Measurements from ENCODE around the gene SLC34A1.

Gene SLC34A1

DNA sequence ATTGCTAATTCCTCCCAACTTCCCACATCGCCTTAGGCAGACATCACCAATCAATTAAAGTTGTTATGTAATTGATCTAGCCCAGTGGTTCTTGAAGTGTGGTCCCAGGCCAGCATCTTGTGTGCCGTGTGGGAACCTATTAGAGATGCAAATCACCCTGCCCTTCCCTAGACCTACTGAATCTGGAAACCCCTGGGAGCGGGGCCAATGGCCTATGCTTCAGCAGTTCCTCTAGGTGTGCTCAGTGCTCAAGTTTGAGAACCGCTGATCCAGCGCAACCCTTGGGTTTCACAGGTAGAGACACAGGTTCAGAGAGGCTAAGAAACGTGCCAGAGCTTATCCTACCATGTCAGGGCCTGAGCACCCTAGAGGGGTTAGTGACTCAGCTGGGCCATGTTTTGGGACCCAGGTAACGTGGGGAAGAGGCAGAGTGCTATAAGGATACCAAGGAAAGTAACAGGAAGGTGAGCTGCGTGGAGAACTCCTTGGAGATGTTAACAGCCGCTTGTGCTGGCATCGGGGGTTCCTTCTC lies 4.4 kb downstream of the SLC34A1 start:
- no peak for DNase-seq

DNA sequence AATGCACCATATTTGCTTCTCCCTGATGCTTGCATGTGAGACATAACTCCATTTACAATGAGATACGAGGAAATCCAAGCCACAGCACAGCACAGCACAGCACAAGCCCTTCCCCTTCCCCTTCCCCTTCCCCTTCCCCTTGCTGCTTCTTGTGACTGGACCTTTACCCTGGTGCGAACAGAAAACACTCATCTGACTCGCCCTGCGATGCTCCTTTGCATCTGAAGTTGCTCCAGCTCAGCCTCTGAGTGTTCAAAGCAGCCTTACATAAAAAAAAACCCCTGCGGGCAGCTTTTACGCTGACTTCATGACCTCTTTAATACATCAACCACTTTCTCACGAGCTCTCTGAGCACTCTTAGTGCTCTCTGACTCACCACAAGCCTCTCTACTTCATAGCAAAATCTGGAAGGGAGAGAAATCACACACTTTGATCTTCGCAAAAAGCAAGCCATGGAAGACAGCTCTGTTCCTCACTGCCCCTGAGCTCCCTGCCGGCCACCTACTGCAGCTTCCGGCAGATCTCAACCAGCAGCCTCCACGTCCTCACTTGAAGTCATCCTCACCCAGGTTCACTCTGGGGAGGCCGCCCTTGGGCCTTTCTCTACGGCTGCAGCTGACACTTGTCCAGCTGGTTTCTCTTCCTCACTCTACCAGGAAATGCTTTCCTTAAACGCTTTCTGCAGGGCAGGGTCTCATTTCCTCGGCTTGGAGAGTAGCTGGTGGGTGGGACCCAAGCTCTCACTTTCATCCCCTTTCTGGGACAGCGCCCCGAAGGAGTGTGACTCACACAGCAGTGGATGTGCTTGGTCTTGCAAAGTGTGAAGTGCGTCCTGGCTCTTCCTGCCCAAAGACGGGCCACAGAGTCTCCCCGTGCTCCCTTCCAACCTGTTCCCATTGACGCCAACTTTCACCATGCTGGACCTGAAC lies 5.3 kb downstream of the SLC34A1 start:
- DNase-seq: no peak

DNA sequence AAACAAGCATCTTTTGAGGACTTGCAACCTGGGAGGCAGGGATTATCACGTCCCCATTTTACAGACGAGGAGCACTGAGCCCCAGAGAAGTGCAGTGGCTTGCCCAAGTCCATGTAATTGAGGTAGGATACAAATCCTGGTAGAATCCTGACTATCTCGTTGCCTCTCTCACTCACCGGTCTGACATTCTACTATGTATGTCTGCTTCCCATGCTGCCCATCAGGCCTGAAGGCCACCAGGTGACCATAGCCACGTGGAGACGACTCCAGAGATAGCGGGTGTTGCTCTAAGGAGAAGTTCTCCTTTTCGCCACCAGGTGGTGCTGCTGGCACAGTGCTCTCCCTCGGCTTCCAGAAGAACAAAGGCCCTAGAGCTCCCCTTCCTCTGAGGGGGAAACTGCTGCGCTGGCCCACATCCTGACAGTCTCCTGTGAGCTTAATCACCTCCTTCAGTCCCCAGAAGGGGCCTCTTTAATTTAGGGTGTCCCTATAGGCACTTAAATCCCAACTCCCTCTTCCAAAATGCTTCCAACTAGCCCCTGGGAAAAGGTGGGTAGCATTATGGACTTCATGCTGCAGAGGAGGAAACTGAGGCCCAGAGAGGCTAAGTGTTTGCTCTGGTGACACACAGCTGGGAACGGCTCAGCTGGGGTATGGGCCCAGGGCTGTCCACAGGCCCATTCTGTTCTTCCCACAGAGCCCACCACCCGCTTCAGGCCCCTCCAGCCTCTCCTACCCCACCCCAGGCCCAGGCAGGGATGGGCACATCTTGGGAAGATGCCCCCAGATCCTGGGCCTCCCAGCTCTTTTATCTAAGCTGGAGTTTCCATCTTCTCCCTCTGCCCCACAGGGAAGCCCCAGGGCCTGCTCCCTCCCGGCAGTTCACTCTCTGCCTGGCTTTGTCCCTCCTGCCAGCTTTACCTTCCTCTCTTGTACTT lies 6.4 kb downstream of the SLC34A1 start:
- DNase-seq: peak; percentile 66 to 89 (median 80)

DNA sequence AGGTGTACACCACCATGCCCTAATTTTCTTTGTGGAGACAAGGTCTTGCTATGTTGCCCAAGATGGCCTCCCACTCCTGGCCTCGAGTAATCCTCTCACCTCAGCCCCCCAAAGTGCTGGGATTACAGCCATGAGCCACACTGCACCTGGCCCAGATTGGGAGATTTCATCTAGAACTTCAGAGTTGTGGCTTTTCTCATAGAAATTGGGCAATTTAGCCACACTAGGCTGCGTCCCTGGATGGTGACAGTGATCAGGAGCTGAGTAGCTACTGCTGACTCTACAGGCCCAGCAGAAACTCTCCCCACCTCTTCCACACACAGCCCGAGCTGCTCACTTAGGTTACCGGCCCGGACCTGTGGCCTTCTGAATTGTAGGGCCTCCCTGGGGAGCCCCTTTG lies 8.5 kb downstream of the SLC34A1 start:
- DNase-seq: no peak

DNA sequence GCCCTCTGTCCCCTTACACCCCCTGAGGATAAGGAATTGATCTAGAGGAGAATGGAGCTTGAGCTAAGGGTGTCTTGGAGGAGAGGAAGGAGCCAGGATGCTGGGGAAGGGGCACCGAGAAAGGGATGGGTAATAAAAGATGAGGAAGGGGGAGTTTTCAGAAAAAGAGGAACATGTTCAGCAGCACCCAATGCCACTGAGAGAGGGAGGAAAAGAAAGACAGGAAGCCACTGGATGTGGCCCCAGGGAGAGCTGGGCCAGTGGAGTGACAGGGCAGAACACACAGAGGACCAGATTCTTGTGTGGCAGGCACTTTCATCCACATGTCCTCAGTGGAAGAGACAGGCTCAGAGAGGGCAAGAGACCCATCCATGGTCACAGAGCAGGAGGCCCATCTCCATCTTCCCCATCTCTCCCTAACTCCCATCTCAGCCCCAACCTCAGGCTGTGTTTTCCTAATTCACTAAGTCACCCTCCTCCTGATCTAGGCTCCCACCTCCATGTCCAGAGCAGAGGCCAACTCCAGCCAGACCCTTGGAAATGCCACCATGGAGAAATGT lies 9.1 kb downstream of the SLC34A1 start:
- no peak for DNase-seq

DNA sequence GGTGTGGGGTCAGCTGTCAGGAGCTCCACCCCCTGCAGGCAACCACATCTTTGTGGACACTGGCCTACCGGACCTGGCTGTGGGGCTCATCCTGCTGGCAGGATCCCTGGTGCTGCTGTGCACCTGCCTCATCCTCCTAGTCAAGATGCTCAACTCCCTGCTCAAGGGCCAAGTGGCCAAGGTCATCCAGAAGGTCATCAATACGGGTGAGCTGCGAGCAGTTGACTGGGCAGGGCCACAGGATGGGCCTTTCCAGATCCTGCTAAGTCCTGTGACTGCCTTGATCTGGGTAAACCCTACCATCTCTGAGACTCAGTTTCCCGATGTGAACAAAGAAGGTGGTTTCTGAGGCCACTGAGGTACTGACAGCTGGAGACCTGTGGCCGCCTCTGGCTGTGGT lies 9.8 kb downstream of the SLC34A1 start:
- DNase-seq: no peak

DNA sequence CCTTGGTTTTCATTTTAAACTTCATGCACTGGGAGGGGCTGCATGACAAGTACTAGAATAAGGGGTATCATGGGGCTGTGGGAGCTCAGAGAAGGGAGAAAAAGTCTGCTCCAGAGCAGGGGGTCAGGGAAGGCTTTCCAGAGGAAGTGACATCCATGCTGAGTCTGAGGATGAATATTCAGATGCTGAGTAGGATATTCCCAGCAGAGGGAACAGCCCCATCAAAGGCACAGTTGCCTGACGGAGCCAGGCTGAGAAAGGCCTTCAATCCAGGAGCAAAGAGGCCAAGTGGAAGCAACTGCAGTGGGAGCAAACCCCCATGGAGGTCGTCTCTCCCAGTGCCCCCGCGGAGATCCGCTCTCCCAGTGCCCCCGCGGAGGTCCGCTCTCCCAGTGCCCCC lies 11.8 kb downstream of the SLC34A1 start:
- no peak for DNase-seq

DNA sequence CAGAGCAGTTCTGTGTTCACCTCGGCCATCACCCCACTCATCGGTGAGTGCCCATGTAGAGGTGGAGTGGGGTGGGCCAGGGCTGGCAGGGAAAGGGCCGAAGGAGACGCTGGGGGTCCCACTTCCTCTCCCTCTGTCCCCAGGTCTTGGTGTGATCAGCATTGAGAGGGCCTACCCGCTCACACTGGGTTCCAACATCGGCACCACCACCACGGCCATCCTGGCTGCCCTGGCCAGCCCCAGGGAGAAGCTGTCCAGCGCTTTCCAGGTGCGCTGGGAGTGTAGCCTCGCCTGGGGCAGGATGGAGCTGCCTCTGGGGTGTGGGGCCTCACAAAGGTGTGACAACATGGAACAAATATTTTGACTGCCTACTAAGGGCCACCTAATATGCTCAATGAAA lies 12.6 kb downstream of the SLC34A1 start:
- no peak for DNase-seq

DNA sequence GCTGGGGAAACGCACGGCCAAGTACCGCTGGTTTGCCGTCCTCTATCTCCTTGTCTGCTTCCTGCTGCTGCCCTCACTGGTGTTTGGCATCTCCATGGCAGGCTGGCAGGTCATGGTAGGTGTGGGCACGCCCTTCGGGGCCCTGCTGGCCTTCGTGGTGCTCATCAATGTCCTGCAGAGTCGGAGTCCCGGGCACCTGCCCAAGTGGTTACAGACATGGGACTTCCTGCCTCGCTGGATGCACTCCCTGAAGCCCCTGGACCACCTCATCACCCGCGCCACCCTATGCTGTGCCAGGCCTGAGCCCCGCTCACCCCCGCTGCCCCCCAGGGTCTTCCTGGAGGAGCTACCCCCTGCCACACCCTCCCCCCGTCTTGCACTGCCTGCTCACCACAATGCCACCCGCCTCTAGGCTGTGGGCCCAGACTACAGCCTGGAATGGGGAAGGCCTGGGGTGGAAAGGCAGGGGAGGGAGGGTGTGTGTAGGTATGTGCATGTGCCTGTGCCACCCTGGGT lies 13.7 kb downstream of the SLC34A1 start:
- no peak for DNase-seq

DNA sequence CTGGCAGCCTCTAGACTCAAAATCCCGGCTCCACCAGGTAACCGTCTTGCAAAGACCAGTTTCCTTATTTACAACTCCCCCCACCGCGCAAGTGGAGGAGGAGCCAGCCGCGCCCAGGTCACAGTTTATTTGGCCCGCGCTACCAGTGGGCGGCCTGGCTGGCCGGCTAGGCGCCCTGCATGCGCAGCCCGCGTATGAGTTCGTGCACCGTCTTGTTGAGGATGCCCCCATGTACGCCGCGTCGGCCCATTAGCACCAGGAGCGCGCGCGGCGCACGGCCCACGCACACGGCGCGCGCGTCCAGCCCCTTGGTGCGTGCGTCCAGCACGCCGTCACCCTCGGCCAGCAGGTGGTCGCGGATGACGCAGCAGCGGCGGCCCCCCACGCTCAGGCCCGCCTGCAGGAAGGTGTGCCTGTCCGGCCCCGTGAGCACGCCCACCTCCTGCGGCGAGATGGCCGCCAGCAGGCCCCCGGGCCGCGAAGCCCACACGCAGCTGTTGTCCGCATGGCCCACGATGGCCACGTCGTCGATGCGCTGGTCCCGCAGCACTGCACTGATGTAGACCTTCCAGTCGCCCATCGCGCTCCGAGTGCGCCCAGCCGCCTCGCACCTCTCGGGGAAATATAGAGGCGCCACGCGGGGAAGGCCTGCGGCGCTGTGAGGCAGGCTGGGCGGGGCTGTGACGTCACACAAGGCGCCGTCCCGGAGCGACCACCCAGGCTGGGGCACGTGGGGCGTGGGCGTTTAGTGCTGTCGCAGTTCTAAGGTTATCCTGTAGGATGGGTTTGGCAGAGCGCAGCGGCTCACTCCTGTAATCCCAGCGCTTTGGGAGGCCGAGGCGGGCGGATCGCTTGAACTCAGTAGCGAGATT lies 16.0 kb downstream of the SLC34A1 start, which contains the start of gene PFN3:
Gene PFN3, minus strand, starts transcription at position 665 of the 872 bp plus-strand sequence. Its CDS starts 85 bp downstream, at position 580.
- DNase-seq: no peak

DNA sequence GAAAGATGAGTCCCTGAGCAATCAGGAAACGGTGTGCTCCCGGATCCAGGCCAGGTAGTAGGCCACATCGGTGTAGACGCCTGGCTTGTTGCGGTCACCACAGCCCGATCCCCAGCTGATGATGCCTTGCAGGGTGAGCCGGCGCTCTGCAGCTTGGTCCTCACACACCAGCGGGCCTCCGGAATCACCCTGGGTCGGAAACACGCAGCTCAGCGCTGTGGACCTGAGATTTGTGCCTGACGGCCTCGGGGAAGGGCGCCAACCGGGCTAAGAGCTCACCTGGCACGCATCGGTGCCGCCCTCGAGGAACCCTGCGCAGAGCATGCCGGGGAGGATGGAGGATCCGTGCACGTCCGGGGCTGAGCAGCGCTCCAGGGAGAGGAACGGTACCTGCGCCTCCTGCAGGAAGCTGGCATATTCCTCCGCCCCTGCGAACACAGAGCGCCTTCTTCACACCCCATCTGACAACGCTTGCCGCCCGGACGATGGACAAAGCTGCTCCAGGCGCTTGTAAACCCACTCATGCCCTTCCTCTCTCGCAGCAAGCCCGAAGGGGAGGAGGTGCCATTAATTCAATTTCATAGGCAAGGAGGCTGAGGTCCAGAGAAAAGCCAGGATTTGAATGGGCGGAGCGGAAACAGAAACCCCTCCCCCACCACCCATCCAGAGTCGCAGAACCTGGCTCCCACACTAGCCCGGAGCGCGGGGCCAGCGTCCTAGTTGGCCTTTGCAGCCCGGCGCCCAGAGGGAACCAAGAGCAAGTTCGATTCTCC lies 18.2 kb downstream of the SLC34A1 start:
- peak; percentile 80 to 90 (median 82) for DNase-seq

DNA sequence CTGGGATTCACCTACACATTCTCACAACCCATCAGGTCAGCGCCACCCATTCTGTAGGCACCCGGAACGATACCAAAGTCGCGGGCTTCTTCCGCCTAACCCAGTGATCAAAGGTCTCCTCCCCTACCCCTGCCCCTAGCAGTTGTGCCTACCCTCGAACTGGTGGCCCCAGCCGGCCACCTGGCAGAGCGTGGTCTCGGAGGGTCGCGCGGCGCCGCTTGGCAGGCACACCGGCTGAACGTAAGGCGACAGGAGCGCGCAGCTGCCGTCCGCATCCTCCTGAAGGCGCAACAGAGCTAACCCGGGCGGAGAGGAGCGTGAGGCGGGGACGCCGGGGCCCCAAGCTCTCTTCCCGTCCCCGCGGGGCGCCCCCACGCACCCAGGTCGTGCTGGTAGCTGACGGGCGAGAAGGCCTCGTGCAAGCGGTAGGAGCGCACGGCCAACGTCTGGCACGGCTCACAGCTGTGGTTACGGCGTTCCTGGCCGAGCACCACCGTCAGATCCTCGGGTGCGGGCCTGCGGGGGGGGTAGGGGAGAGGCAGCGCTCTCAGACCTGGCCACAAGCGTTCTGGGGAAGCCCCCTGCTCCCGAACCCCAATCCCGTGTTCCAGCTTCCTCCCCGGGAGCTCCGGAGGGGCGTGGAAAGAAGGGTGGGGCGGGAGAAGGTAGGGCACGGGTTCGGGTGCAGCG lies 19.0 kb downstream of the SLC34A1 start:
- peak; percentile 29 to 68 (median 68) for DNase-seq

DNA sequence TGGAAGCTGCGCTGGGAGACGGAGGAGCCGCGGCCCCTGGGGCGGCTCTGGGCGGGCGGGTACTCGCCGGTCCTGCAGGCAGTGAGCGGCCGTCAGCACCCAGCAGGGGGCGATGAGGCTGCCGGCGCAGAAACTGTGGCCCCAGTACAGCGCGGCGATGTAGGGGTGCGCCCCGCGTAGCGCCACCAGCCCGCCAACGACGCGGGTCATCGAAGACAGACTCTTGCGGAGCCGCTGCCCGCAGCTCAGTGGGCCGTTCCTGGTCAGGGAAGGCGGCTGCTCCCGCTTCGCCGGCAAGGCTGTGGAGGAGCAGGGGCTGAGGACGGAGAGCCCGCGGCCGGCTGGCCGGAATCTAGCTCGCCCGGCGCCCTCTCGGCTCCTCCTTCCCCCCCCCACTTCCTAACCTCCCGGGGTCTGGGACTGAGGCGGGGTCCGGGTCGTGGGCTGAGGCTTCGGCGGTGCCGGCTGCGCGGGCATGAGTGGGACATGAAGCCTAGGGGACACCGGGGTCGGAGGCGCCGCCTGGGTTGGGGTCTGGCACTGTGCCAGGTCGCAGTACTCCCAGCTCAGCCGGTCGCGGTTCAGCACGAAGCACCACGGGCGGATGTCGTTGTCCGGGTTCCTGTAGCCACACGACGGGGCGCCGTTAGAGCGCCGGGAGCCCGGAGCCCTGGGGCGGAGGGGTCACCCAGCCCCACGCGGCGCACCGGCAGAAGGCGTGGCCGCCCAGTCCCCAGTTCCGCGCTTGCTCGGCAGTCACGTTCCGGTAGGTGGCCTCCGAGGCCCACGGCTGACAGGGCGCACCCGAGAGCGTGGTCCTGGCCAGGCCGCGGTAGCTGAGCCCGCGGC lies 19.8 kb downstream of the SLC34A1 start:
- peak; percentile 54 to 80 (median 76) for DNase-seq

DNA sequence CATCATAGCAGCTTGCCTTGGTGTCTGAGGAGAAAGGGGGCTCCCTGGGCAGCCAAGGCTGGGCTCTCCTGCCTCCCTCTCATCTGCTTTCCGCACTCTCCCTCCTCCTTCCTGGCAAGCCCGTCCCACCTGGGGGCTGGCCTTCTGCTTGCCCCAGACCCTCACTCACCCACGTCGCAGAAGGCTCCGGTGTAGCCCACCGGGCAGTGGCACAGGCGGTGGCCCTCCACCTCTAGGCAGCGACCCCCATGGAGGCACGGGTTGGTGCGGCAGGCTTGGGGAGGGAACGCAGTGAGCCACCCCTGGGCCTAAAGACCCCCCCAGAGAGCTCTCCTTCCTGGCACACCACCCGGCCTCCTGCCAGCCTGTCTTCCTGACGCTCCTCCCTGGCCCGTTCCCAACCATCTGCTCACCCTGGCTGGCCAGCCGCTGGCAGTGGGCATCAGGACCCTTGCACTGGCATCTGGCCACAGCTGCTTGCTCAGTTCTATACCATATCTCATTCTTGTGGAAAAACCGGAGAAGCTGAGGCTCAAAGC lies 20.5 kb downstream of the SLC34A1 start:
- peak in 1 of 3 experiments; percentile 28 for DNase-seq

DNA sequence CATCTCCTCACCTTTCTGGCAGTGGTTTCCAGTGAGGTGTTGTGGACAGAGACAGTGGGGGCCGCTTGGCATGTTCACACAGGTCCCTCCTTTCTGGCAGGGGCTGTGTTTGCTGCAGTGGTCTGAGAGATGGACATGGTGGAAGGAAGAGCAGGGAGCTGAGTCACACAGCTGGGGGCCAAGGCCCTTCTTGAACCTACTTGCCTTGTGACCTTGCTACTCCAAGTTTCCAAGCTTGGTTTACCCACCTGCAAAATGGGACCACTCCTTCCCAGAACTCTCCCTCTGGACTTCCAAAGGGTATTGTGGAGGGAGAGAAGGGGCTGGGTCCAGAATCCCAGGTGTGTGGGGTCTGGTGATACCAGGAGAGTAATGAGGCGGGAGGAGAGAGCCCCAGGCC lies 21.1 kb downstream of the SLC34A1 start:
- DNase-seq: no peak

DNA sequence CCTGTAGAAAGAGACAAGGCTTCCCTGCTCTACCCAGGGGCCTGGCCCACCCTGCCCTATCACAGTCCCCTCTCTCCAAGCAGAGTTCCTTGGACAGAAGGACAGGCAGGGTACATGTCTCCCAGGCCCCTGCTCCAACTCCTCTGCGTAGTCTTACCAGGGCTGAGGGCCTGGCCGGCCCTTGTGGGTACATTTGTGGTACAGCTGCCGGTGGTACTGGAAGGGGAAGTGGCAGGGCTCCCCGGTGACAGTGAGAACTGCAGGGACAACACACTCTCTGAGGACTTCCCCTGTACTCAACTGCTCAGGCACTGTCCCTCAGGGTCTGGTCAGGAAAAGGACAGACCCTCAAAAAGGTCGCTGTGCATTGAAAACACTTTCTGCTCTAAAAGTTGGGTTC lies 21.6 kb downstream of the SLC34A1 start:
- DNase-seq: no peak

DNA sequence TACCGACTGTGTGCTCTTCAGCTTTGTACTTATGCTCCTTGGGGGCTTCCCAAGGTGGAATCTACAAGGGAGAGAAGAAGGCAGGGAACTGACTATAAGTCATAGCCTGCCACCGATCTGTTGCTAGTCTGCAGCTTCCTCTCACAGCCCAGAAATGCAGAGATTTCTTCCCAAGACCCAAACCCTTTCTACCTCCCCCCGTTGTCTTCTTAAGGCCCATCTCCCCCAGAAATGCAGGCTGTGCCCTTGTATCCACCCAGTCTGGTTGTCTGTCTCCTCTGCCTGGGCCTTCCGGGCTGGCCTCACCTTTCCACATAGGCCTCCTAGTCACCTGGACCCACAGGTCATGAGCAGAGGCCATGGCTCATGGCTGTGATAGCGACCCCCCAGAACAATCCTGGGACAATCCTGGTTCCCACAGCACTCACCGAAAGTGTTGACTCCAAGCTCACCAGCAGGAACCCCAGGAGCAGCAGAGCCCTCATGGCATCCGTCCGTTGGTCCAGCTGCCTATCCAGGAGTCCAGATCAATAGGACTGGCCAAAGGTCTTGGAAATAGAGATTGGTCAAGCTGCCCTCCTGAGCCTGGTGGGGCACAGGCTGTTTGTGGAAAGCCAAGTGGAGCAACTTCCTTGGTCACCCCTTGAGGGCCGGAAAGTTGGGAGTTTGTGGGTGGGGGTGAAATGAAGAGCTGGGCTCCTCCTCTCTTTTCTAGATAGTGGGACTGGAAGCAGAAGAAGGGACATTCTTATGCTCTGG lies 25.0 kb downstream of the SLC34A1 start, which contains the start of gene F12:
Gene F12, minus strand, starts transcription at position 522 of the 759 bp plus-strand sequence. Its CDS starts 37 bp downstream, at position 485.
- DNase-seq: no peak

DNA sequence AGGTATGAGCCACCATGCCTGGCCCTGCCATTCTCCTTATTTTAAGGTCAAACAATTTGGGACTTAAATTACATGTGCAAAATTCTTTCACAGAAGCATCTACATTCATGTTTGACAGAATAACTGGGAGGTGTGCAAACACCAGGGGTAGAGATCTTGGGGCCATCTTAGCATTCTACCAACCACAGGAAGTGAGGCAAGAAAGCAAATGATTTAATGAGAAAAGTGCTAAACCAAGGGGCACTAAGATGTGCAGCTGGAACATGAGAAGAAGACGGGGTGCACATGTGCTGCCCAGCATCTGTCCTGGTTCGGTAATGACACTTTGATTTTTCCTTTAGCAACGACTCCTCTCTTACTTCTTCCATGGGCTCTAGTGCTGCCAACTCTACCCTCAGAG lies 26.3 kb downstream of the SLC34A1 start:
- no peak for DNase-seq

Measured in NCI-H1417 (cell line).